Measurements from ENCODE around the gene PMAIP1. TPM values are rescaled to one million over a fixed set of nuclear protein-coding genes. Genes with fewer than 3 reads are reported as not detected.

PMAIP1 gene
- total RNA-seq, 1 donor from 2014 or later: 4.9 TPM

DNA sequence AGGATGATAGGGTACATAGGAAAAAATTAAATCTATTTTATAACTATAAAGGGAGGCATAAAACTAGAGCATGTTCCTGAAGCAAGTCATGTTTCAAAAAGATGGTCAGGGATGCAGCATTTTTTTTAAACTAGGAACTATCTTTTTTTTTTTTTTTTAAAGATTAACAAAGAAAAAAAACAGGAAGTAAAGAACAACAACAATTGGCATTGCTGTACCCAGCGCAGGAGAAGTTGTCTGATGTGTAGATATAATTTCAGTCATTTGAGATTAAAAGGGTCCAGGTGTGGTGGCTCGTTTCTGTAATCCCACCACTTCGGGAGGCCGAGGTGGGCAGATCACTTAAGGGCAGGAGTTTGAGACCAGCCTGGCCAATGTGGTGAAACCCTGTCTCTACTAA, 41.5 kb downstream of the PMAIP1 start:
- H3K4me3 Mint-ChIP-seq (ENCODE audit: low read depth): no peak overlapping the region
- peaks cover 8% of the 10 kb centered on the region for H3K27me3 Mint-ChIP-seq
- H3K36me3 Mint-ChIP-seq (ENCODE audit: insufficient read depth): no peaks in the 10 kb centered on the region
- H3K9me3 Mint-ChIP-seq (ENCODE audit: low read depth): no peaks in the 10 kb centered on the region
- no peak overlapping the region for H3K27ac Mint-ChIP-seq
- DNase-seq (ENCODE audit: low spot score, unreplicated experiment): no peak
- TF ChIP-seq, protein P1, sequence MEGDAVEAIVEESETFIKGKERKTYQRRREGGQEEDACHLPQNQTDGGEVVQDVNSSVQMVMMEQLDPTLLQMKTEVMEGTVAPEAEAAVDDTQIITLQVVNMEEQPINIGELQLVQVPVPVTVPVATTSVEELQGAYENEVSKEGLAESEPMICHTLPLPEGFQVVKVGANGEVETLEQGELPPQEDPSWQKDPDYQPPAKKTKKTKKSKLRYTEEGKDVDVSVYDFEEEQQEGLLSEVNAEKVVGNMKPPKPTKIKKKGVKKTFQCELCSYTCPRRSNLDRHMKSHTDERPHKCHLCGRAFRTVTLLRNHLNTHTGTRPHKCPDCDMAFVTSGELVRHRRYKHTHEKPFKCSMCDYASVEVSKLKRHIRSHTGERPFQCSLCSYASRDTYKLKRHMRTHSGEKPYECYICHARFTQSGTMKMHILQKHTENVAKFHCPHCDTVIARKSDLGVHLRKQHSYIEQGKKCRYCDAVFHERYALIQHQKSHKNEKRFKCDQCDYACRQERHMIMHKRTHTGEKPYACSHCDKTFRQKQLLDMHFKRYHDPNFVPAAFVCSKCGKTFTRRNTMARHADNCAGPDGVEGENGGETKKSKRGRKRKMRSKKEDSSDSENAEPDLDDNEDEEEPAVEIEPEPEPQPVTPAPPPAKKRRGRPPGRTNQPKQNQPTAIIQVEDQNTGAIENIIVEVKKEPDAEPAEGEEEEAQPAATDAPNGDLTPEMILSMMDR (IDR thresholded peaks at IDR 0.05; ENCODE audit: unreplicated experiment): no peak
- no peaks in the 10 kb centered on the region for H3K4me1 Mint-ChIP-seq (ENCODE audit: low read depth)

DNA sequence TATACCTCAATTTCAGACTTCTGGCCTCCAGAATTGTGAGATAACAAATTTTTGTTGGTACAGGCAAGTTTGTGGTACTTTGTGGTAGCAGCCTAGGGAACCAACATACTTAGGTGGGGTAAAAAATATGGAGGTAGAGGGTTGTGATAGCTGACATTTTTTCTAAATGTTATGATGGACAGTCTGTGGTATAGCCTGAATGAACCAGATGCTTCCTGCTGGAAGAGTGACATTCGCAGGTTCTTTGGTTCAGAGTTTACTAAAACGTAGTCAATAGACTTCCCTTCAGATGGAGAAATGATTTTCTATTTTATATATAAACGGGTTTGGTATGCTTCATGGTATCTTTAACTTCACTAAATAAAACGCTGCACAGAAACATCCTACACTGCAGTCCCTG, 42.8 kb downstream of the PMAIP1 start:
- H3K36me3 Mint-ChIP-seq (ENCODE audit: insufficient read depth): no peaks in the 10 kb centered on the region
- H3K4me1 Mint-ChIP-seq (ENCODE audit: low read depth): no peaks in the 10 kb centered on the region
- peaks cover 8% of the 10 kb centered on the region for H3K27me3 Mint-ChIP-seq
- no peak overlapping the region for H3K4me3 Mint-ChIP-seq (ENCODE audit: low read depth)
- H3K27ac Mint-ChIP-seq: no peak overlapping the region
- TF ChIP-seq, protein P1 (IDR thresholded peaks at IDR 0.05; ENCODE audit: unreplicated experiment): no peak
- H3K9me3 Mint-ChIP-seq (ENCODE audit: low read depth): no peaks in the 10 kb centered on the region
- no peak for DNase-seq (ENCODE audit: low spot score, unreplicated experiment)

DNA sequence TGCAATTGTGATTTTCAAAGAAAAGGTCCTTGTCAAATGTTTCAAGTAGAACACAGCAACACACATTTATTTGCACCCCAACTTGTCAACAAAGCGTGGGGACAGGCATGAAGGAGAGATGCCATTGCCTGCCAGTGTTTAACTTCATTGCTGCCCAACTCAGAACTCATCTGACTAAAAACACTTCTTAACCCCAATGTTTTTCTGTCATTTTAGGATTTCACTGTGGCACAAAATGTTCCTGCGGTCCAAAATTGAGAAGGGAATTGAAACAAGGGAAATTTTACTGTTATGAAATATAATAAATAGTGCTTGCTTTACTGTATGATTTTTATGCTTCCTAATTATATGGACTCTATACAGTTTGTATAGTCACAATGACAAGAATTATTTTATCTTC, 45.7 kb downstream of the PMAIP1 start:
- H3K27me3 Mint-ChIP-seq: no peaks in the 10 kb centered on the region
- no peaks in the 10 kb centered on the region for H3K36me3 Mint-ChIP-seq (ENCODE audit: insufficient read depth)
- no peaks in the 10 kb centered on the region for H3K4me1 Mint-ChIP-seq (ENCODE audit: low read depth)
- DNase-seq (ENCODE audit: low spot score, unreplicated experiment): no peak
- no peaks in the 10 kb centered on the region for H3K9me3 Mint-ChIP-seq (ENCODE audit: low read depth)
- TF ChIP-seq, protein P1 (IDR thresholded peaks at IDR 0.05; ENCODE audit: unreplicated experiment): no peak
- no peak overlapping the region for H3K27ac Mint-ChIP-seq
- no peak overlapping the region for H3K4me3 Mint-ChIP-seq (ENCODE audit: low read depth)

DNA sequence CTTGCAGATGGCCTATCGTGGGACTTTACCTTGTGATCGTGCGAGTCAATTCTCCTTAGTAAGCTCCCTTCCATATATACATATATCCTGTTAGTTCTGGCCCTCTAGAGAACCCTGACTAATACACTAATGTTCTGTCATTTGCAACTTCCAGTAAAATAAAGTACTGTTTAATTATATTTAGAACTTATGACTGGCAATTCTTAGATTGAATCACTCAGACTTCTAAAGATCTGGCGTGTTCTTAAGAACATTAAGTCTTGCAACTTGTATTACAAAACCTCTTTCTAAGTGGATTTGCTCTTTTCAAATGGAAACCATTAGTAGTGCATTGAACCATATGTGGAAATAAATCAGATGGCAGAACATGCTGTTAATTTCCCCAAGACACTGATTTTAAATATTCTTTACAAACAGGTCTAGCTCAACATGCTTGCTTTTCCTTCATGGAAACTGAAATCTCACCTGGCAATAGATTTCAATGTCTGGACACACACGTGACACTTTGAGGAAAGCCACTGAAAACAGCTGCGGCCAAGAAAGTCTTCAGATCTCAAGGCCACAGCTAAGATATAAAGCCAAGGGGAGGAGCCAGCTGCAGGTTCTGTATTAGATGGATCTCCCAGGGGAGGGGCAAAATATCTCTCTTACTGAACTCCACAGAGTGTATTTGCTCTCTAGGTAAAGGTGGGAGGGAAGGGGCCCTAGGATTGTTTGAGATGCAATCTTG, 50.6 kb downstream of the PMAIP1 start:
- TF ChIP-seq, protein P1 (IDR thresholded peaks at IDR 0.05; ENCODE audit: unreplicated experiment): no peak
- no peaks in the 10 kb centered on the region for H3K4me1 Mint-ChIP-seq (ENCODE audit: low read depth)
- no peaks in the 10 kb centered on the region for H3K36me3 Mint-ChIP-seq (ENCODE audit: insufficient read depth)
- no peak overlapping the region for H3K27ac Mint-ChIP-seq
- no peaks in the 10 kb centered on the region for H3K27me3 Mint-ChIP-seq
- DNase-seq (ENCODE audit: low spot score, unreplicated experiment): no peak
- H3K4me3 Mint-ChIP-seq (ENCODE audit: low read depth): no peak overlapping the region
- H3K9me3 Mint-ChIP-seq (ENCODE audit: low read depth): no peaks in the 10 kb centered on the region

DNA sequence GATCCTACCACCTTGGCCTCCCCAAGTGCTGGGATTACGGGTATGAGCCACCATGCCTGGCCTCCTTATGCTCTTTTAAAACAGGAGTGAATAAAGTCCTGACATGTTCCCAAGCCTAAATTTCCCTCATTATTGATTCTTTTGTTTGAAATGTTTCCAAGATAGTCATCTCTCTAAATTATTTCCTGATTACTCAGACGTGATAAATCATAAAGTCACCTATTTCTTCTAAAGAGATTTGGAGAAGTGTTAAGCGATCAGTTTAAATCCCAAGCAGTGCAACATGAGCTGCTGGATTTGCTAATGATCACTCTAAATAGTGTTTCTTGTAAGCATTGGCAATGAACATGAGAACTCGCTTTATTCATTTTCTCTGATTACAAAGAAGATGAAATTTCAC, 51.8 kb downstream of the PMAIP1 start:
- Mint-ChIP-seq H3K9me3 (ENCODE audit: low read depth) (no peaks in the 10 kb centered on the region), H3K4me1 (ENCODE audit: low read depth) (no peaks in the 10 kb centered on the region), H3K36me3 (ENCODE audit: insufficient read depth) (no peaks in the 10 kb centered on the region), H3K27me3 (no peaks in the 10 kb centered on the region), H3K4me3 (ENCODE audit: low read depth) (no peak overlapping the region), H3K27ac (no peak overlapping the region)
- TF ChIP-seq, protein P1 (IDR thresholded peaks at IDR 0.05; ENCODE audit: unreplicated experiment): no peak
- DNase-seq (ENCODE audit: low spot score, unreplicated experiment): no peak

Data from progenitor cell of endocrine pancreas (in vitro differentiated cells).